Fibroblast of villous mesenchyme (primary cell): Measurements from ENCODE around the gene FYN. TPM values are rescaled to one million over a fixed set of nuclear protein-coding genes. Genes with fewer than 3 reads are reported as not detected.
"Not testable (repeated sequence)": the region's sequence is repeated elsewhere in the genome, so short reads cannot be mapped to it uniquely, and the experiment has no call there.

Experiments used
- DNase-seq: peaks from one replicate; pipeline ENCODE4 v3.0.0-alpha.2; 2010; ENCODE audit warnings: low read depth
- H3K4me3 ChIP-seq: 2 replicates; pipeline ENCODE4 v1.5.1; 2011; ENCODE audit warnings: low read depth, mild to moderate bottlenecking, low read length
- CTCF ChIP-seq: IDR thresholded peaks from 2 replicates; pipeline ENCODE4 v1.5.1; 2012; ENCODE audit warnings: low read depth, mild to moderate bottlenecking, low read length; ENCODE audit not compliant: insufficient read depth
- total RNA-seq: library from RNA; depleted of rRNA; stranded (reverse); fragments of >200 nt; gene quantifications from 2 replicates; pipeline ENCODE4 v1.2.3, GENCODE V29; 2012

The FYN gene
- total RNA-seq, 1 donor = 26.8 TPM

DNA sequence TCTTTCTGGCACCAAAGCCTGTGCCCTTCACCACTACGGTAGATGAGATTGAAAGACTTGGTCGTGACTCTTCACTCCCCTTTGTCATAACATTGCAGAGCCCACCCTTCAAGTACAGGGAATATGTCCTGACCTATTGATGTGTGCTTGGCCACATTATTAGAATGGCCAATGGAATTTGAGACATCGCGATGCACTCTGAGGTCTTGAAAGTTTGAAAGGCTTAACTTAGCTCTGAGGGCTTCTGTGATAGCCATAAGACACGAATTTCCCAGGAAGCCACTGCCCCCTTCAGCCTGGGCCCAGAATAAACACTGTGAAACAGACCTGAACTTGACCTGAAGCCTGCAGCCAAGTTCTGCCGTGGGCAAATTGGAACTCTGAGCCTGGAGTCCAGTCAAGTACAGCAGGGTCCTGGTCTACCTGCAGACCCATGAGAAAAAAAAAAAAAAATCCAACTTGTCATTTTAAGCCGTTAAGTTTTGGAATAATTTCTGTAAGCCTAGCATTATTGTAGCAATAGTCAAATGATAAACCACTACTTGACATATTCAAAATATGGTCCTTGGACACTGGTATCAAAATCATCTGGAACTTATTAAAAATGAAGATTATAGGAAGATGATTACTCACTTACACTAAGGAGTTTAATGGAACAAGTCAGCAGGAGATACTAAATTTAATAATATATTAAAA, 230.6 kb downstream of the FYN start:
- DNase-seq = peak; percentile 82
- TF ChIP-seq CTCF = peak; percentile 76
- H3K4me3 ChIP-seq = no peak overlapping the region

DNA sequence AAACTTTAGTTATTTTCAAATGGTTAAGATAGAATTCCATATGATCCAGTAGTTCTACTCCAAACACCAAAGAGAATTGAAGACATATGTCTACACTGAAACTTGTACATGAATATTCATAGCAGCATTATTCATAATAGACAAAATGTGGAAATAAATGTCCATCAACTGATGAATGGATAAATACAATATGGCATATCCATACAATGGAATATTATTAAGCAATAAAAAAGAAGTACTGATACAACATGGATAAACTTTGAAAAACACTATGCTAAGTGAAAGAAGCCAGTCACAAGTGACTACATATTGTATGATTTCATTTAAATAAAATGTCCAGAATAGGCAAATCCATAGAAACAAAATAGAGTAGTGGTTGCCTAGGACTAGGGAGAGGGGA, 234.0 kb downstream of the FYN start:
- TF ChIP-seq CTCF = no peak
- no peak for DNase-seq
- H3K4me3 ChIP-seq = no peak overlapping the region

DNA sequence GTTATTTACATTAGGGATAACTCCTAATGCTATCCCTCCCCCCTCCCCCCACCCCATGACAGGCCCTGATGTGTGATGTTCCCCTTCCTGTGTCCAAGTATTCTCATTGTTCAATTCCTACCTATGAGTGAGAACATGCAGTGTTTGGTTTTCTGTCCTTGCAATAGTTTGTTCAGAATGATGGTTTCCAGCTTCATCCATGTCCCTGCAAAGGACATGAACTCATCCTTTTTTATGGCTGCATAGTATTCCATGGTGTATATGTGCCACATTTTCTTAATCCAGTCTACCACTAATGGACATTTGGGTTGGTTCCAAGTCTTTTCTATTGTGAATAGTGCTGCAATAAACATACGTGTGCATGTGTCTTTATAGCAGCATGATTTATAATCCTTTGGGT, 238.3 kb downstream of the FYN start:
- not testable (repeated sequence) for H3K4me3 ChIP-seq, DNase-seq

- DNase-seq = no peak
- no peak for TF ChIP-seq CTCF
- no peak overlapping the region for H3K4me3 ChIP-seq
Measured at GRCh38 chr6:111633822-111634221, 239.4 kb downstream of the FYN start.

- TF ChIP-seq CTCF = no peak
- no peak for DNase-seq
Measured at GRCh38 chr6:111632468-111633247, 240.6 kb downstream of the FYN start.

DNA sequence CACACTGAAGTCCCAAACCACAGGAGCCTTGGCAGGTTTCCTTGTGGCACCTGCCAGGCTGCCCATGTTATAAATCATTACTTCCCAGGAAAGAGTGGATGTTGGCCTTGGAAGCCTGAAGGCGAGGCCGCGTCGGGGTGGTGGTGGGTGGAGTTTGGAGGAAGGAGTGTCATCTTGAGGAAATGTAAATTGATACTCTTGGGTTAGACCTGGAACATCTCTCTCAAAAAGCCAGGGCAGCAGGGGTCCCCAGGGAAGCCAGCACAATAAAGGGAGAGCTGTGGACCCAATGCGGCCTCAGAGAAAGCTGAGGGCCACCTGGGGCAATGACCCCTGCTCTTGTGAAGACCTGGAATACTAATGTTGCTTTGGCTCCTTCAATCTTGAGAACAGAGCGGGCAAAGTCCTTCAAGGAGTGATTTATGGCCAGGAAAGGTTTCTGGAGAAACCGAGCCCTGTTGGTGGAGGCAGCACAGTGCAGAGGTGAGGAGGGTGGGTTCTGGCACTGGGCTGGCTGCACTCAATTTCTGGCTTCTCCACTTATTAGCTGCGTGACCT, 241.3 kb downstream of the FYN start:
- no peak for DNase-seq
- no peak for TF ChIP-seq CTCF

More at GRCh38 chr6:111632468-111633247, 240.6 kb downstream of the FYN start:
- H3K4me3 ChIP-seq = no peak overlapping the region

DNA sequence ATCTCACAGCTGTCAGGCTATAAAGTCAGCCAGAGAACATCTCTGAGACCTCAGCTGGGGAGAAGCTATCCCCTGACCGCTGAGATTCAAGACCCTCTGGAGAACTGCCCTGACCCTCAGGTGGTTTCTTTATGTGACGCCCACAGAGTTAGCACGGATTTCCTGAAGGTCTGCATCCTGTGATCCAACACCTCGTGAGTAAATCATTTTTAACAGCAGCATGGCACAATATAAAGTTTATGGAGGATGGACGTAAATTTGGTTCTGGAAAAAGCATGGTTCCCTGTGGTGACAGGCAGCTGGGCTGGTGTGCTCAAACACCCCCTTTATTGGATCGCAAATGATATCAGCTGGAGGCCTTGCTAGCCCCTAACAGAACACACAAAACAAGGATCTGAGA, 242.2 kb downstream of the FYN start:
- TF ChIP-seq CTCF = no peak

More for the DNA sequence above, 241.3 kb downstream of the FYN start:
- no peak overlapping the region for H3K4me3 ChIP-seq

More for the DNA sequence above, 242.2 kb downstream of the FYN start:
- no peak for DNase-seq
- H3K4me3 ChIP-seq = no peak overlapping the region
